GM21737 (cell line): ENCODE results near the gene CACNA2D4.
"Not testable (repeated sequence)": the region's sequence is repeated elsewhere in the genome, so short reads cannot be mapped to it uniquely, and the experiment has no call there.

ENCODE experiments used
- ATAC-seq: cut with Tn5 transposase; IDR thresholded peaks from one replicate; pipeline ENCODE4 v1.9.1; 2021; ENCODE audit warnings: mild to moderate bottlenecking, moderate library complexity; ENCODE audit not compliant: unreplicated experiment

Gene CACNA2D4

GRCh38 chr12:1820896-1821291 is 97.6 kb downstream of the CACNA2D4 start:
- no peak for ATAC-seq

GRCh38 chr12:1820191-1820895 is 98.1 kb downstream of the CACNA2D4 start, which contains the start of gene LRTM2:
TSS of gene LRTM2 (plus strand) at chr12:1820565. CDS start at chr12:1828149, 7,584 bp downstream.
- ATAC-seq = no peak

- no peak for ATAC-seq
Observed at GRCh38 chr12:1819571-1819970, 98.9 kb downstream of the CACNA2D4 start.

- no peak for ATAC-seq
Observed at GRCh38 chr12:1819050-1819449, 99.4 kb downstream of the CACNA2D4 start.

- ATAC-seq = not testable (repeated sequence)
Observed at GRCh38 chr12:1817928-1818327, 100.5 kb downstream of the CACNA2D4 start.

GRCh38 chr12:1816730-1817348 is 101.6 kb downstream of the CACNA2D4 start:
- no peak for ATAC-seq

GRCh38 chr12:1815814-1816729 is 102.4 kb downstream of the CACNA2D4 start:
- ATAC-seq = no peak

- ATAC-seq = no peak
Observed at GRCh38 chr12:1815108-1815507, 103.3 kb downstream of the CACNA2D4 start.

- no peak for ATAC-seq
Observed at GRCh38 chr12:1814266-1814665, 104.2 kb downstream of the CACNA2D4 start.

GRCh38 chr12:1812650-1813302 is 105.7 kb downstream of the CACNA2D4 start:
- no peak for ATAC-seq

- ATAC-seq = no peak
Observed at GRCh38 chr12:1811948-1812291, 106.5 kb downstream of the CACNA2D4 start.

GRCh38 chr12:1811281-1811947 is 107.0 kb downstream of the CACNA2D4 start:
- ATAC-seq = no peak

- ATAC-seq = no peak
Observed at GRCh38 chr12:1810931-1811280, 107.5 kb downstream of the CACNA2D4 start.

GRCh38 chr12:1810201-1810930 is 108.1 kb downstream of the CACNA2D4 start:
- no peak for ATAC-seq

GRCh38 chr12:1809591-1810190 is 108.8 kb downstream of the CACNA2D4 start:
- ATAC-seq = no peak

- no peak for ATAC-seq
Observed at GRCh38 chr12:1808798-1809480, 109.5 kb downstream of the CACNA2D4 start.

- ATAC-seq = no peak
Observed at GRCh38 chr12:1808036-1808797, 110.2 kb downstream of the CACNA2D4 start.
